H1 (cell line): Measurements from ENCODE around the gene ZNF92.

ENCODE experiments used
- CBX5 ChIP-seq: fragments of 300-800, 300-1000 bp; sonication (generic); IDR thresholded peaks from 2 replicates; pipeline ENCODE4 v1.7.1; 2016; ENCODE audit warnings: antibody characterized with exemption, low read length, low read depth
- CBX8 ChIP-seq: fragments of 300-800, 300-1000 bp; sonication (generic); IDR thresholded peaks from 2 replicates; pipeline ENCODE4 v1.7.1; 2016; ENCODE audit warnings: low read depth, low read length, borderline replicate concordance
- EP300 ChIP-seq, 2 experiments: IDR thresholded peaks; 1 replicate in 1 of 2; 2 replicates in 1 of 2; pipeline ENCODE4 v1.6.1; 2011 to 2012; ENCODE audit warnings: low read depth in 2 of 2, low read length in 2 of 2, mild to moderate bottlenecking in 2 of 2, borderline replicate concordance in 1 of 2, inconsistent platforms in 1 of 2, moderate library complexity in 1 of 2
- GABPA ChIP-seq: IDR thresholded peaks from 2 replicates; pipeline ENCODE4 v1.6.1; 2011; ENCODE audit warnings: mild to moderate bottlenecking, low read length, moderate library complexity, borderline replicate concordance; ENCODE audit not compliant: insufficient read depth
- GTF2F1 ChIP-seq: IDR thresholded peaks from 2 replicates; pipeline ENCODE4 v1.6.1; 2012; ENCODE audit warnings: low read depth, low read length, improper control_type of control experiment, borderline replicate concordance
- JUN ChIP-seq: IDR thresholded peaks from 2 replicates; pipeline ENCODE4 v1.6.1; 2011; ENCODE audit warnings: low read depth, mild to moderate bottlenecking, improper control_type of control experiment, low read length
- JUND ChIP-seq: IDR thresholded peaks from 2 replicates; pipeline ENCODE4 v1.6.1; 2011; ENCODE audit warnings: mild to moderate bottlenecking, improper control_type of control experiment, low read length
- MAFK ChIP-seq: IDR thresholded peaks from 2 replicates; pipeline ENCODE4 v1.6.1; 2012; ENCODE audit warnings: low read depth, mild to moderate bottlenecking, improper control_type of control experiment, low read length
- POLR2AphosphoS5 ChIP-seq: IDR thresholded peaks from 2 replicates; pipeline ENCODE4 v1.6.1; 2011; ENCODE audit warnings: low read depth, low read length
- RAD21 ChIP-seq, 2 experiments: IDR thresholded peaks in 1 of 2; conservative IDR thresholded peaks in 1 of 2; 2 replicates each; pipeline ENCODE4 v1.6.1; 2011; ENCODE audit warnings: low read depth in 2 of 2, low read length in 2 of 2, improper control_type of control experiment in 1 of 2, inconsistent platforms in 1 of 2, mild to moderate bottlenecking in 1 of 2, moderate library complexity in 1 of 2
- SP1 ChIP-seq: IDR thresholded peaks from 2 replicates; pipeline ENCODE4 v1.6.1; 2011; ENCODE audit warnings: low read depth, low read length
- SUZ12 ChIP-seq: fragments of 200-600 bp; sonication (generic); IDR thresholded peaks from 2 replicates; pipeline ENCODE4 v1.6.1; 2012; ENCODE audit warnings: mild to moderate bottlenecking, inconsistent platforms, low read length, moderate library complexity, mixed read lengths
- TF ChIP-seq, protein P1 (sequence below), 3 experiments: IDR thresholded peaks; 1 replicate in 2 of 3; 2 replicates in 1 of 3; pipeline versions ENCODE4 v1.5.1 to v1.6.1; 2011; ENCODE audit warnings: low read length in 3 of 3, mild to moderate bottlenecking in 3 of 3, inconsistent platforms in 2 of 3, low read depth in 1 of 3, moderate library complexity in 1 of 3; ENCODE audit not compliant: insufficient read depth in 1 of 3; ENCODE audit errors: control extremely low read depth in 1 of 3
- TF ChIP-seq, protein P2 (sequence below): IDR thresholded peaks from 2 replicates; pipeline ENCODE4 v1.6.1; 2011; ENCODE audit warnings: low read length, improper control_type of control experiment

DNA sequence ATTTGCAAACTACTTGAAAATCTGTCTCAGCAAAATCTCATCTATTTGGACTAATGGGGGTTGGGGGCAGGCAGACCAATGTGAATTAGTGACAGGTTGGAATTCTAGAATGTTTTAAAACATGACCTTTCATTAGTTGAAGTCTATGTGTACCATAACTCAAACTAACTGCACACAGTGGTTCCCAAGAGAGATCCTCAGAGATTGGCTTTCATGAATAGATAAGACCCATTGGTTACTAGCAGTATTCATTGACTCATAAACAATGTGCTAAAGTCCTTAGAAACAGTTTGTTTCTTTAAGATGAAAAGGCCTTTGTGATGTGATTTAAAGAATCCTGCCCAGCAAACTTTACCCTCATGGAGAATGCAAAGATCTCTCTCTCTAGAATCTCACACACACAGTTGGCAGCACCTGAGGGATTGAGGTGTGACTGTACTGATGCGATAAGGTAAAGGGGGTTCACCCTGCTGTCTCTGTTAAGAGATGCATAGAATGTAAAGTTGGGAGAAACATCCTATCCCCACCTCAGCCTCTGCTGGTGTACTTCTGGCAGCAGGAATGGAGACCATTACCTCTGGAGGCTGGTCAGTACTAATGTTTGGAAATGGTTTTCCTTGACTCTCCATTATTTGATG, 70.7 kb downstream of the ZNF92 start:
- TF ChIP-seq, protein P1, sequence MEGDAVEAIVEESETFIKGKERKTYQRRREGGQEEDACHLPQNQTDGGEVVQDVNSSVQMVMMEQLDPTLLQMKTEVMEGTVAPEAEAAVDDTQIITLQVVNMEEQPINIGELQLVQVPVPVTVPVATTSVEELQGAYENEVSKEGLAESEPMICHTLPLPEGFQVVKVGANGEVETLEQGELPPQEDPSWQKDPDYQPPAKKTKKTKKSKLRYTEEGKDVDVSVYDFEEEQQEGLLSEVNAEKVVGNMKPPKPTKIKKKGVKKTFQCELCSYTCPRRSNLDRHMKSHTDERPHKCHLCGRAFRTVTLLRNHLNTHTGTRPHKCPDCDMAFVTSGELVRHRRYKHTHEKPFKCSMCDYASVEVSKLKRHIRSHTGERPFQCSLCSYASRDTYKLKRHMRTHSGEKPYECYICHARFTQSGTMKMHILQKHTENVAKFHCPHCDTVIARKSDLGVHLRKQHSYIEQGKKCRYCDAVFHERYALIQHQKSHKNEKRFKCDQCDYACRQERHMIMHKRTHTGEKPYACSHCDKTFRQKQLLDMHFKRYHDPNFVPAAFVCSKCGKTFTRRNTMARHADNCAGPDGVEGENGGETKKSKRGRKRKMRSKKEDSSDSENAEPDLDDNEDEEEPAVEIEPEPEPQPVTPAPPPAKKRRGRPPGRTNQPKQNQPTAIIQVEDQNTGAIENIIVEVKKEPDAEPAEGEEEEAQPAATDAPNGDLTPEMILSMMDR (IDR thresholded peaks at IDR 0.05; ENCODE audit: control extremely low read depth in 1 of 3, insufficient read depth in 1 of 3, low read depth in 1 of 3, low read length in 3 of 3), result no peak
- TF ChIP-seq, protein P2, sequence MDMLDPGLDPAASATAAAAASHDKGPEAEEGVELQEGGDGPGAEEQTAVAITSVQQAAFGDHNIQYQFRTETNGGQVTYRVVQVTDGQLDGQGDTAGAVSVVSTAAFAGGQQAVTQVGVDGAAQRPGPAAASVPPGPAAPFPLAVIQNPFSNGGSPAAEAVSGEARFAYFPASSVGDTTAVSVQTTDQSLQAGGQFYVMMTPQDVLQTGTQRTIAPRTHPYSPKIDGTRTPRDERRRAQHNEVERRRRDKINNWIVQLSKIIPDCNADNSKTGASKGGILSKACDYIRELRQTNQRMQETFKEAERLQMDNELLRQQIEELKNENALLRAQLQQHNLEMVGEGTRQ, result no peak
- TF ChIP-seq CBX8 (no peak), CBX5 (no peak), MAFK (no peak), GABPA (no peak), RAD21 (IDR thresholded peaks at IDR 0.05 in 1 of 2, conservative IDR thresholded peaks at IDR 0.05 in 1 of 2; ENCODE audit: low read depth in 2 of 2, low read length in 2 of 2) (no peak), JUND (no peak), GTF2F1 (no peak), SP1 (no peak), SUZ12 (no peak), POLR2AphosphoS5 (no peak), JUN (no peak), EP300 (IDR thresholded peaks at IDR 0.05; ENCODE audit: borderline replicate concordance in 1 of 2, low read depth in 2 of 2, low read length in 2 of 2) (no peak)
